Right forelimb (tissue), 1 donor: ENCODE measurements around the gene MAPT.
"Not testable (repeated sequence)": the region's sequence is repeated elsewhere in the genome, so short reads cannot be mapped to it uniquely, and the experiment has no call there.

Source experiments
- DNase-seq: peaks from one replicate; pipeline ENCODE4 v3.0.0-alpha.2; 2018

The MAPT gene

GRCh38 chr17:45902892-45903346 lies 8.6 kb downstream of the MAPT start:
- no peak for DNase-seq

DNA sequence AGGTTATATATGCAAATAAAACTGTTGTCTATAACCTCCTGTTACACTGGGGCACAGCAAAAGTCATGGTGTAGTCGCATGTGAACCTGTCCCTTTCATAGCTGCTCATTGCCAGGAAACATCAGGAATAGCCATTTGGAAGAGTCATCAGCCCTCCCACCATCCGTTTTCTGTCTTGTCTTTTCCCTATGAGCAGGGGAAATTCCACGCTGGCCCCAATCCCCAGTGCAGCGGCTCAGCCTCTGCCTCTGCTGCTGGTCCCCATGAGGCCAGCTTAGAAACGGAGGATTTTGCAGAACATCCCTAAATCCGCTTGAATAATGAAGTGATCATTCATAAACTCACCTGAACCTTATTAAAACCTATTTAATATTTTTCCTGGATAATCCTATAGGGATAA lies 10.5 kb downstream of the MAPT start:
- DNase-seq: no peak

DNA sequence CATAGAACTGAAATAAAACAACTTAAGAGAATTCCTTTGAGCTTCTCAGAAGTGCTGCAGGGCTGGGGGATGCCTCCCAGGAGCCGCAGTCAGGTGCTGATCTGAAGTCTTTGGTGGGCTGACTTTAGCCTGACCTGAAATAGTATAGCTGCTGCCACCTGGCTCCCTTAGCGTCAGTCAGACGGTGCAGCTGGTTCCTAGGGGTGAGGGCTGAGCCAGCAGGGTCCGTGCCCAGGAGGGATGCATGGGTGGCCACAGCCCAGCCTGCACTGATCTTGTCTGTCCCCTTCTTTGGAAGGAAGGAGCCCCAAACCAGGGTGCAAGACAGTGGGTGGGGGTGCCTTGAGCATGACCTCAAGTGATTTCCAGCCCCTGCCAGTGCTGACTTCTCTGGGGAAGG lies 11.5 kb downstream of the MAPT start:
- DNase-seq: no peak

DNA sequence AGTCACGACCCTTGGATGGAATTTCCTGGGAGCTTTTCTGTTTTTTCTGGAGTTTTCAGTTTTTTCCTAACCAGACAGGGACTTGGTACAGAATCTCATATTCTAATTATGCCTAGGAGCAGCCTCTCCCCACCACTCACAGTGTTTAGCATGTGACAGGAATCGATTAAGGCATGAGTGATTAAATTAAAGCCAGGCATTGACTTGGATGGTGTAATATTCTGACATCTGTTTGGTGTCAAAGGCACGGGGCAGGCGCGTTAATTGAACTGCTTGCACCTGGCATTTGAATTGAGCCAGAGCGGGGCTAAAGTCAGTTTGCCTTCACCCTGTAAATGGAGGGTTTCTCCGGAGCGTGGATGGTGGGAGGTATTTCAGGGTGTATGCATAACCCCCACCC lies 11.9 kb downstream of the MAPT start:
- DNase-seq: no peak

GRCh38 chr17:45906927-45907622 lies 12.7 kb downstream of the MAPT start:
- no peak for DNase-seq

DNA sequence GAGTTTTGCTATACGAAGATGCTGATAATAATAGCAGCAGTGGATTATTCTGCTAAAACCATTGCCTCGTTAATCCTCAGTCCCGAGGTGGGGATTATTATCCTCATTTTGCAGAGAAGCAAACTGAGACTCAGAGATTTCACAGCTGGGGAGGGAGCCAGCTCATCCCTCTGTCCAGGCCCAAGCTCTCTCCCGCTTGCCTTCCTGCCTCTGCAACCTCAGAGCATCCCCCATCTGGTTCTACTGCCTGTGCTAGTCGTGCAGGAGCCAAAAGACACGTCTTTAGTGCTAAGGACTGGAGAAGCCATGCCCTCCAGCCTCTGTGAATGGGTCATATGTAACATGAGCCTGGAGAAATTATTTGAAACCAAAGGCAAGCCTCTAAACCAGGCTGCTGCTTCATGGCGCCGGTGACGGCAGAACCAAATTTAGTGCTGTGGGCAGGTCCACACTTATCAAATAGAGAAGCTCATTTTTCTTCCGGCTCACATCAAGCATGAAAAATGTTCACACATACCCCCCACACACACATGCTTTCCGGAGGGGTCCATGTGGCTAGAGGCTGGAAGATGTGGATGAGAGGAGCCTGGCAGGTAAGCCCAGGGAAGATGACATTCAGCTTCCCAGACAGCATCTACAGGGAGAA lies 13.5 kb downstream of the MAPT start:
- no peak for DNase-seq

- no peak for DNase-seq
Observed at GRCh38 chr17:45908460-45908859, 14.1 kb downstream of the MAPT start.

DNA sequence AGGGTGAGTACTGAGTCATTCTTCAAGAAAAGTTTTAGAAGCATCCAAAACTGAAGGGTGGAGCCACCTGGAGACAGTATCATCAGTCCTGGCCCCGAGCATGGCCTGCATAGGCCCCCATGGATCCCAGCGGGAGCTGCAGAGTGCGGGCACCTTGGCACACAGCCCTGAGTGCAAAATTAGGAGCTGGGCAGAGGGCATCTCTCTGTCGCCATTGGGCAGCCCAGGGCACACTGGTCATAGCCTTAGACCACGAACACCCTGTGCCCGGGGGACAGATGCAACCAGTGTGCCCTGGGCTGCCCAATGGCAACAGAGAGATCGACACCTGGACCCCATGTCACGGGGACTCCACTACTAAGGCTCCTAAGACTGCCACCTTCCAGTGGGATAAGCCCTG lies 14.6 kb downstream of the MAPT start:
- DNase-seq: no peak

DNA sequence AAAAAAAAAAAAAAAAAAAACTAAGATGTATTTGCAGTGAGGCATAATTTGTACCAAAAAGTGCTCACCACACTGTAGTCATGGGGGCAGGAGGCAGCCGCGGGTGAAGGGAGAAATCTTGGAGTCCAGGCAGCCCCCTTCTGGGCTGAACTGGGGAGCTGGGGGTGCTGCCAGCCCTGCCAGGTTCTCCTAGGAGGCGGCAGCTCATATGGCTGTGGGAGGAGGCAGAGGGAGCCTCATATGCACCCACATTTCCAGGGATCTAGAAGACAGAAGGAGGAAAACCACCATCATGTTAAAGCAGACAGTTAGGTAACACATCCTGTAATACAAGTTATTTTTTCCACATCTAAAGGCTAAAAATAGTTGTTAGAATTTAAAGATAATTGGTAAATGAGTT lies 16.3 kb downstream of the MAPT start:
- DNase-seq: no peak

GRCh38 chr17:45912319-45912718 lies 18.0 kb downstream of the MAPT start:
- no peak for DNase-seq

GRCh38 chr17:45913030-45913429 lies 18.7 kb downstream of the MAPT start:
- DNase-seq: not testable (repeated sequence)

DNA sequence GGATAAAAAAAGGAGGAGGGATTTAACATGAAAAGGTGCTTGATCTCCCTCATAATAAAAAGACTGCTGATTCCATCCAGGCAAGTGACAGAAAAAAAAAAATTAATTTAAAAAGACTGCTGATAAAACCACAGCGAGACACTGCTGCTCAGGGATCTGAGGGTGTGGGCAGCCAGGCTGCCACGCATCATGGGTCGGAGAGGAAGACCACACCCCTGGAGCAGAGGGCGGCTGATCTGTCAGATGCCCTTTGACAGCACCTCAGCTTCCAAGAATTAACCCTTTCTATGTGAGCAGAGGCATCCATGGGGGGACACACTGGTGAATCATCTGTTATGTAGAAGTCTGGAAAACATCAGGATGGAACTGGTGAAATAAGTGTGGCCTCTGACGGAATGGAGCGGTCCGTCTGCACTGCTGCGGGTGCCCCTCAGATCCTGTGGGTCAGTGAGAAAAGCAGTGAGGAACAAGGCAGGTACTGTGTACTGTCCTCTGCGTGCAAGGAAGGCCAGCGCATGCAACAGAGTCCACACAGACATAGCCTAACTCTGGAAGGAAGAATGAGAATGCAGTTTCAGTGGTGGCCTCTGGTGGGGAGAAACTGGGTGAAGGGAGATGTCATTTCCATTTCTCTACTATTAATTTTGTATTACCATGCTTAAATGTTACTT lies 19.8 kb downstream of the MAPT start:
- no peak for DNase-seq

DNA sequence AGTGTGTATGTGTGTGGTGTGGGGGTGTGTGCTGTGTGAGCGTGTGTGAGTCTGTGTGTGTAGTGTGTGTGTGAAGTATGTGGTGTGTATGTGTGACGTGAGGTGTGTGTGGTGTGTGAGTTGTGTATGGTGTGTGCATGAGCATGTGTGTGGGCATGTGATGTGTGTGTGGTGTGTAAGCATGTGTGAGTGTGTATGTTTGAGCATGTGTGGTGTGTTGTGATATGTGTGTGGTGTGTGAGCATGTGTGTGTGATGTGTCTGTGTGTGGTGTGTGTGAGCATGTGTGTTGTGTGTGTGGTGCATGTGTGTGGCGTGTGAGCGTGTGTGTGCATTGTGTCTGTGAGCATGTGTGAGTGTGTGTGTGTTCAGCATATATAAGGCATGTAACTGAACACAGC lies 20.9 kb downstream of the MAPT start:
- DNase-seq: no peak

DNA sequence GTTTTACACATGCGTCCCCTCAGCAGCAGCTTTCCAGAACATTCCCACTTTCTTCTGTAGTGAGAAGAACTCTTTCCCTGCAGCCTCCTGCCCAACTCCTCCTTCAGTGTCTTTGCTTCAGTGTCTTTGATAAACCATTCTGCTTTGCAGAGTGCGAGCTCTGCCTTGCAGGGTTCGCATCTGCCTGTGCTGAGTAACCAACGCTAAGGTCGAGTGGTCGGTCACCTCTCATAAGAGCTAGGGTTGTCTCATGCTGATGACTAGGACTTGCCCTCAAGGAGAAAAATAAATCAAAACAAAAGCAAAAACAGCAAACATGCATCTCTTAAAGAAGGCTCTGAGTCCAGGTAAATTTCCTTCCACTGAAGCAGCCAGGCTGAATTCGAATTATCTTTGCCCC lies 22.7 kb downstream of the MAPT start:
- DNase-seq: no peak

- no peak for DNase-seq
Observed at GRCh38 chr17:45918241-45918745, 23.9 kb downstream of the MAPT start.

DNA sequence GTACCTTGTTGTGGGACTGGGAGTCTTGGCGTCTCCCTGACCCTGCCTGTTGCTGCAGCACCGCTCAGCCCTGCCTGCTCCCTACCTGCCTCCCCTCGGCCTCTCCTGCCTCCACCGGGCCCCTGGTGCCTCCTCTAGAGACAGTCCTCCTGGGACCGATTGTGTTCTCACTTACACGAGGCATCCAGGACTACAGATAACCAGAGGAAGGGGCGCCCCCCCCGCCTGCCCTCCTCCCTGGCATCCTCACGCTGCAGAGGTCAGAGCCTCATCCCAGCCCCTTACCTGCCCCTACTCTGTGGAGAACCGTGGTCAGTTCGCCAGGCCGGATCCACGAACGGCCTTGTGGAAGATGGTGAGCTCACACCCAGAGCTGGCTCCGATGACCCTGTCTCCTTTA lies 24.8 kb downstream of the MAPT start:
- no peak for DNase-seq

DNA sequence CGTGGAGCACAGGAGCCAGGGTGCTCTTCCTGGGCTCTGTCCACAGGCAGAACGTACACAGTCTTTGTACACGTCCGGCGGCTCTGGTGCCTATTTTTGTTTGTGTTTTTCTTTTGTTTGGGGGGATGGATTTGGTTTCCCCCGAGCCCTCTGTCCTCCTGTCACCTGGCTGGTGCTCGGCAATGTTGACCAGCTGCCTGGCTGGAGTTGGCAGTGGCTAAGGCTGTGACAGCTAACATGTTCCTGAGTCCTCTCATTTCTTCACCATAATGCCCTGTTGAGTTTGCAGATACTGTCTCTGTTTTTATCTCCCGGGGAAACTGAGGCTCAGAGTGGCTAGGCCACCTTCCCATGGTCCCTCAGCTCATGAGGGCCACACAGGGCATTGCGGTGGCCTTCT lies 25.7 kb downstream of the MAPT start:
- no peak for DNase-seq

DNA sequence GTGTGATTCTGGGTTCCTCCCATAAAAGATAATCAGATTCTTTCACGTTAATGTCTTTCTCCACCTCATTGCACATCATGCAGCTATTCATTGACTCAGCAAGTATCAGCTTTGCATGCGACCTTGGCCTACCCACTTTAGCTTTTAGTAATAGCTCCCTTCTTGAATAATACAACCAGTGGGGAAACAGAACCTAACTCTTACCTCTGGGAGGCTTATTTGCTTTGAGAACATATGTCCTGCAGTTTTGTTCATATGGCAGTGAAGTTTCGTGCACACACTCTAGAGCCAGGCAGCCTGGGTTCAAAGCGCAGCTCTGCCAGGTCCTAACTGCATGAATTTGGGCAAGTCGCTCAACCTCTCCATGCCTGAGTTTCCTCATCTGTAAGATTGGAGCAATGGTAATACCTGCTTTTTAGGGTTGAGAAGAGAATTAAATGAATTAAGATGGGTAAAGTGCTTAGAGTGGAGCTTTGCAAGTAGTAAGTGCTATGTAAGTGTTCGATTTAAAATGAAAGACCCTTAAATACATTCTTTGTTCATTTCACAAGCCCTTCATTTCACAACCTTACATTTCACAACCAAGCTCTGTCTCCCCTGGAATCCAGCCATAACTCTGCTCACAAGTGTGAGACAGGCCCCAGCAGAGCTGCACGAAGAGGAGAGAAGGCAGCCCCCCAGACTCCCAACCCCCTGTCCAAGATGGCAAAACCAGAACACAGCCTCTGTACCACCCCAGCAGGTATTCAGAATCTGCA lies 29.3 kb downstream of the MAPT start:
- no peak for DNase-seq

DNA sequence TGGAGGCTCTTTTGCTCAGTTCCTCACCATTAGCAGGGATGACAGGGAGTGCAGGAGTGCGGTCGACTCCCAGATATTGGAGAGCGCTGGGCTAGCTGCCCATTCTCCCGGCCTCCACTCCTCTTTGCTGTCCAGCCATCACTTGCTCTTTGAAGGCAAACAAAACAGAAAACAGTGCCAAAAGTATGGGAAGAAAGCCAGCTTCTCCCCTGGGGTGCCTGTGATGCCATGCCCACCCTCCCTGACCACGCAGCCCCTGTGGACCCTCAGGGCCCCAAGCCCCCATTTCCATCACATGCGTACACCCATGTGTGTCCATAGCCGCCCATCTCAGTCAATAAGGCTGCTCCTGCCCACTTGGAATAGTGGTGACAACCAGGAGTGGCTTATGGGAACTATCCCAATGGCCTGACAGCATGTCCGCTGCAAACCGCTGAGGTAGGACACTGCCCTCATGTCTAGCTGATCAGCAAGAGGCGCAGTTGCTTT lies 30.0 kb downstream of the MAPT start:
- DNase-seq: no peak

GRCh38 chr17:45925311-45925710 lies 31.0 kb downstream of the MAPT start:
- no peak for DNase-seq

DNA sequence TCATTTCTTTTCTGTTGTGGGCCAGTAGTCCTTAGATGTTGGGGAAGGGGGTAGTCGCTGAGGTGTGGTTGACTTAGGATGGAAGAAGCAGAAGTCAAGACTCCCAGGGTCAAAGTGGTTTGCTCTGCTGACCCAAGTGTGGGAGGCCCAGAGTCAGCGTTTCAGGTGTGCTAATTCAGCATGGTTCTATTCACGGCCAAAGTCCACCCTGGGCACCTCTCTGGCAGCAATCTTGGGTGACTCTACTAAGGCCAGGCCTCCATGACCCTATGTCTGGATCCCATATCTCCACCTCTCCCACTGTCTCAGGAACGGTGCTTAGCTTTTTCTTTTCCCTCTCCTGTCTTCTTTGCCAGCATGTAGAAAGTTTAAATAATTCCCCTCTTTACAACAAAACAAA lies 32.9 kb downstream of the MAPT start:
- DNase-seq: no peak

DNA sequence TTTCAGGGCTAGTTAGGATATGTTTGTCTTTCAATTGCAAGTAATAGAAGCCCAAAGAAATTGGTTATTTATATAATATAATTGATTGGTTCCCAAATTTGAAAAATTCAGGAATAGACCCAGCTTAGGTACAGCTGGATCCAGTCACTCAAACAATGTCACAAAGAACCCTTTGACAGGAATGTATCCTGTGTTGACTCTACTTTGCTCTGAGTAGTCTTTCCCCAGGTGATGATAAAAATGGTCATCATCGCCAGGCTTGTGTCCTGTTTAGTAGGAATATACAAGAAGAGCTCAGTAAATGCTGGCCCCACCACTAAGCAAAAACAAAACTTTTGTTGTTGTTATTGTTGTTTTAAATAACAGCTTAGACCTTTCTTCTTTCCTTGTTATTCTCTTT lies 35.0 kb downstream of the MAPT start:
- DNase-seq: no peak

DNA sequence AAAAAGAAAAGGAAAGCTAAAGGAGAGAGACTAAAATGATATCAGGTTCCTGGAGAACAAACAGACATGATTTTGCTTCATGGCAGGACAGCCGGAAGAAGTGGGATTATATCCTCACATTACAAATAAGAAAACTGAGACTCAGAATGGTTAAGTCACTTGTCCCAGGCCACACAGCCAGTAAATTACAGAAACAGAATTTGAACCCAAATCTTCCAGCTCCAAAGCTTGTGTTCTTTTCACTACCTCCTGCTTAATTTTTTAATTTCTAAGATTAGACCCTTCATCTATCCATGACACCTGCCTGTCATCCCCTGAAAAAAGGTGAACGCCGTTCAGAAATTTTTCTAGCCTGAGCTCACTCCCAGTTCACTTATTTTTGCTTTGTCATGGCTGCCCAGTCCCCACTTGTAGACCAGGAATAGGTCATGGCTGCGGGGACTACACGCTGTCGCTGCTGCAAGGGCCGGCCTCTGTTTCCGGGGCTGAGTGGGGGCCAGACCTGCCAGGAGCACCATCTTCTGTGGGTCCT lies 36.1 kb downstream of the MAPT start:
- DNase-seq: no peak
